ENCODE results near the gene FKBP8.

Gene FKBP8

DNA sequence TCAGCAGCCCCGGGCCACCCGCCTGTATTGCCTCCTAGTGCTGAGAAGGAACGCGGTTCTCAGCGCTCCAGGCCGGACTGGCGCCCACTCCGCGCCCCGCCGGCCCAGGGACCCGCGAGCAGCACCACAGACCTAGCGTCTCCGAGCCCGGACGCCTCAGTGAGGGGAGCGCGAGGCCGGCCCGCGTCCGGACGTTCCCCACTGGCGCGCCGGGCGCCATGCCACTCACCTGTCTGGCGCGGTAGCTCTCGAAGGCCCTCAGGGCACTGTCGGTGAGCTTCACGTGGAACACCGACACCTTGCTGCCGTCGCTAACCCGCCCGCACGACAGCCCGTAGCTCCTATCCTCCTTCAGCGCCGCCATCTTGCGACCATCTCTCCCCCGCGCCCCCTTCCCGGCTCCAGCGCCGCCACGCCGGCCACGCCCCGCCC is 21.7 kb downstream of the FKBP8 start, which contains the start of gene ELL:
Gene ELL (minus strand): TSS at position 379 of the 432 bp plus-strand sequence. CDS start 15 bp downstream, at position 364.
- DNase-seq (ENCODE audit: low read depth, low spot score), result no peak

DNA sequence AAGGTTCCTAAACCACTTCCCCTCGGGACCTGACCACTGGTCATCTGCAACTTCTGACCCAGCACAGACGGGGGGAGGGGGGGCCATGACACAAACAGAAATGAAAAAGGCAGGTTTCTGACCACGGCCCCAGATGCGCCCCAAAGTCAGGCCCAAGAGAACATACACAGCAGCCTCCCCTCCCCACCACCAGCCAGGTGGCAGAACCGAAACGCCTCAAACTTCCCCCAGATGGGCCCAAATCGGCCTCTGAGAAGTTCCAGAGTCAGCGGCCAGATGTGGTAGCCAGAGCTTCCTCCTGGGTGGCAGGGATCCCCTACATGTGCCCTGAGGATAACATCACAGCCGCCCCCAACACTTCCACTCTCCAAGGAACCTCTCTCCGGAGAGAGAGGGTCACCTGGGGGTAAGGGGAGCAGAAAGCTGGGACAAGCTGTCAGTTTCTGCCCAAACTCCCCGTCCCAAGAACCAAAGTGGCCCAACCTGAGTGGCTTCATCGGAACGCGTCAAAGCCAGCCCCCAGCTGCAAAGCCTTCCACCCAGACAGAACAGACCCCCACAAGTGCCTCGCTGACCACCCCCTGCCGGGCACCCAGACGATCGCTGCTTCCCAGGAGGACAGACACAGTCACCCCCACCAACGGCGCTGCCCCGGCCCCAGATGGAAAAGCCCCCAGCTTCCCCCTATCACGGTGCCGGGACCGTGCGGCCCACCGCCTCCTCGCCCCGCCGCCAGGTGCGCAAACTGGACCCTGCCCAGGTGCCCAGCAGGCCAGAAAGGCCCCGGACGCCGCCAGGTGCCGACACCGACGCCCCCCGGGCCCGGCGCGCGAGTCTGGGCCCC is 22.3 kb downstream of the FKBP8 start:
- peak; percentile 35 for DNase-seq (ENCODE audit: low read depth, low spot score)

DNA sequence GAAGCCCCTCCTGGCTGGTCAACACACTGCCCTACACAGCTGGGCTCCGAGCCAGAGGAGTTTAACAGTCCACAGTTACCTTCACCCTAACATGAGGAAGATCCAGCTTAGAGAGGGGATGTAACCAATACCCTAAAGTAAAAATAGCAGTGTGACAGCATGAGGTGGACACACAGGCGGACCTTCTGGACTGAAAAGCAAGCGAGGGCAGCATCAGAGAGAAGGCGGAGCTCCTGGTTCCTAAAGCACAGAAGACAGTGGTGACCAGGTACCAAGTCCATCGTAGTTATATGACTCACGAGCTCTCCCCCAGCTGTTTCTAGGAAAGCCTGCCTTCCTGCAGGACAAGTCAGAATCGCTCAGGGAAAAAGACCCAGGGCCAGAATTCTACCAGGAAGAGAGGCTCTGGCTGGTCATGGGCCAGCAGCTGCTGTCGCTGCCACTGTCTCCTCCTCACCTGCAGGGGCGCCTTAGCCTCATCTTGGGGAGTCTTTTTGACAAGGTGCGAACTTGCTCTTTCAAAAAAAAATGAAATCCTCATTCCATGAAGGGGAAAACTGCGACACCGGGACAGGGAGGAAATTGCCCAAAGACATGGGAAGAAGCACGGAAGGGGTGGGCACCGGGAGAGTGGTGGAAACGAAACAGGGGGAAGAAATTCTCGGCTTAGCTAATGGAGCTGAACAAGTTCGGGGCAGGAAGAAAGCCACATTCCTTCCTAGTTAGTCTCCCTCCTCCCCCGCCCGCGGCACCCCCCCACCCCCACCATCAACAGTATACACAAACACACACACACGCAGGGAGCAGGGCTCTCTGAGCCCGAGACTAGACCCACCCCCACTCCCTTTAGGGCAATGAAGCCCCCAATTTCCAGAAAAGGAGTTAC is 23.2 kb downstream of the FKBP8 start:
- DNase-seq (ENCODE audit: low read depth, low spot score), result peak; percentile 85

DNA sequence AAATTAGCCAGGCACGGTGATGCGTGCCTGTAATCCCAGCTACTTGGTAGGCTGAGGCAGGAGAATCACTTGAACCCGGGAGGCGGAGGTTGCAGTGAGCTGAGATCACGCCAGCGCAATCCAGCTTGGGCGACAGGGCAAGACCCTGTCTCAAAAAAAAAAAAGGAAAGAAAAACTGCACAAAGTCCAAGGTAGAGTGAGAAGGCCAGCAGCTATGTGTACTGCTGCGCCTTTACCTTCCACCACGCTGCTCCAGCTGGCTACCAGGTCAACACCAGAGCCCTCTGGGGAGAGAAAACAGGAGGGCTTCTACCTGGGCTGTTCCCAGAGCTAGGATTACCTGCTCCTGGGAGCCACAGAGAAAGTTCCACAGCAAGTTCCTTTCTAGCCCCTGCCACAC is 24.7 kb downstream of the FKBP8 start:
- no peak for DNase-seq (ENCODE audit: low read depth, low spot score)

DNA sequence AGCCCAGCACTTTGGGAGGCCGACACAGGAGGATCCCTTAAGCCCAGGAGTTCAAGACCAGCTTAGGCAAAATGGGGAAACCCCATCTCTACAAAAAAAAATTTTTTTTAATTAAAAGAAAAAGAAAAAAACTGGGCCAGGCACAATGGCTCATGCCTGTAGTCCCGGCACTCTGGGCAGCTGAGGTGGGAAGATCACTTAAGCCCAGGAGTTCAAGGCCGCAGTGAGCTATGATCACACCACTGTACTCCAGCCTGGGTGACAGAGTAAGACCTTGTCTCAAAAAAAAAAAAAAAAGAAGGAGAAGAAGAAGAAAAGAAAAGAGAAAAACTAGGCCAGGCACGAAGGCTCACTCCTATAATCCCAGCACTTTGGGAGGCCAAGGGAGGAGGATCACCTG is 25.8 kb downstream of the FKBP8 start:
- no peak for DNase-seq (ENCODE audit: low read depth, low spot score)

DNA sequence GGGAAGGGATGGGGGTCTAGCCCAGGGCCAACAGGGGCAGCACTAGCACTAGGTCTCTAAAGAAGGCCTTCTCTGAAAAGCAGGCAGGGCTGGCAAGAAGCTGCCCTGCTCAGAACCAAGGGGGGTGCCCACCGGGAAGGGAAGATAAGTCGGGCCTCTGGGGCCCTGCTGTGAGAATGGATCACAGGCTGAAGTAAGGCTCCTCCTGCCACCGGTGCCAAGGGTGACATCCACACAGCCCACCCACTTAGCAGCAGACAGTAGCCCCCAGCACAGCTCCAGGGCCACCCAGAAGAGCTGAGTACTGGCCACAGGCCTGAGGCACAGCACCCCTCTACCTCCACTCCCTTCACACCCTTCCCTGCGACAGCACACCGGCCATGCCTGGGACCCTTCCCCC is 27.4 kb downstream of the FKBP8 start:
- no peak for DNase-seq (ENCODE audit: low read depth, low spot score)

DNA sequence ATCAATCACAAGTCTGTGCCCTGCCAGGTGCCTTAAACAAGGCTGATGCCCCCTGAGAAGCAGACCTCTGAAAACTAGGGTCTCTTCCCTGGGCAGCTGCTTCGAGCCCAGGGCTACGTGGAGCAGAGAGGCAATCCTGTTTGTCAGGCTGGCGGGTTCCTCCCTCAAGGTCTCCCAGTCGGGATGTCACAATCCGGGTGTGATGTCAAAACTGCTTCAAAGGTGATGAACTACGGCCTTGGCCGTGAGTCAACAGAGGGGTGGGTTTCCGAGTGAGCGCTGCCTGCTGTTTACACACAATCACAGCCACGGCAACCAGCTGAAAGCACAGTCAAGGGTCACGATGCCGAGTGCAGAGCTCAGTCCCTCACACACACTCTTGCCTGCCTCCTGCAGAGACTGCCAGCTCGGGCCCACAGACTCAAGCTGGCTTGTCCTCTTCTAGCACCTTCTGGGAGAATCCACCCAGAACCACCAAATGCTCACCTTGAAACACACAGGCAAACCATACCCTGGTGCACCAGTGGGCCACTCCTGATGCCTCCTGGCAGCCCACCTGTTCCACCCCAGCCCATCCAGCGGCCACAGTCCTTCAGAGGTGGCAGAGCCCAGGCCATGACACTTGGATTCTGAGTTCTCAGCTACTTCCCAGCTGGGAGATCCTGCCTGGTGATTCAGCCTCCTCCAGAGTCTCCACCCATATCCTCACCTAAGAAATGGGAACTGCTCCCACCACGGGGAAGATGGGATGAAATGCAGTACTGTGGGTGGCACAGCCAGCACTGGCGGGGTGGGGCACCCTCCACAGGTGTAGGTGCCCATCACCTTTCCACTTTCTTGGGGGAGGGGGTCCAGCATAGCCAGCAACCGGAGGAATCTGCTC is 28.3 kb downstream of the FKBP8 start:
- DNase-seq (ENCODE audit: low read depth, low spot score), result peak; percentile 56

DNA sequence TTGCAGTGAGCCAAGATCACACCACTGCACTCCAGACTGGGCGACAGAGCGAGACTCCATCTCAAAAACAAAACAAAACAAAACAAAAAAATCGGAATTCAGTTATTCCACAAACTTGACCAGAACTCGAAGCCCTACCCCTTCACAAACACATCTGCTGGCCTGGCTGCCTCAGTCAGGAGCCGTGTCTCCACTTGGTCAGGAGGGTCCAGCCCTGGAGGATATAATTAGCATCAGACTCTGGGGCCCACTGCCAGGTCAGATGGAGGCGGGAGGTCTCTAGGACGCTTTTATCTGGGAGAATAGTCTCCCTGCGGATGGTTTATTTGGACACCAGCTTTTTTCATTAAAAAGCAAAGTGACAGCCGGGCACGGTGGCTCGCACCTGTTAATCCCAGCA is 29.5 kb downstream of the FKBP8 start:
- no peak for DNase-seq (ENCODE audit: low read depth, low spot score)

DNA sequence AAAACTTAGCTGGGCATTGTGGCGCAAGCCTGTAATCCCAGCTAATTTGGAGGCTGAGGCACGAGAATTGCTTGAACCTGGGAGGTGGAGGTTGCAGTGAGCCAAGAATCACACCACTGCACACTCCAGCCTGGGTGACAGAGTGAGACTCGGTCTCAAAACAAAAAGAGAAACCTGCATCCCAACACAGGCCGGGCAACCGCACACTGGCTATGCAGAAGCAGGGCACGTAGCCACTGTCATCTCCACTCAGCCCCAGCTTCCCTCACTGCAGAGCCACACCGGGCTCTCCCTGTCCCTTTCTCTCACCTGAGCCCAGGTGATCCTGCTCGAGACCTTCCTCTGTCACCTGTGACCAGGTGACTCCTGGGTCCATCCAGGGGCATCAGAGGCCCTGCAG is 33.2 kb downstream of the FKBP8 start:
- DNase-seq (ENCODE audit: low read depth, low spot score), result no peak

DNA sequence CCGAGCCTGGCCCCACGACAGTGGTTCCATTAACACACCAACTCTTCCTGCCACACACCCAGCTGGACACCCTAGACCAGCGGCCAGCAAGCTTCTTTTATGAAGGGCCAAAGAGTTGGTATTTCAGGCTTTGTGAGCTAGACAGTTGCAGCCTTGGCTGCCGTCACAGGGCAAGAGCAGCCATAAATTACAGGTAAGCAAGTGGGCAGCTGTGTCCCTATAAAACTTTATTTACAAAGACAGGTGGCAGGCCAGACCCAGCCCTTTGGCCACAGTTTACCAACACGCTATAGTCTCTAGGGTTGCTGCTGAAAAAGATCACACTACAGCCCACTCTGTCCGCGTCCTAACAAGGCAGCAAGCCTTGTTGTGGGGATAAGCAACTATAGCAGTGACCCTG is 34.8 kb downstream of the FKBP8 start:
- DNase-seq (ENCODE audit: low read depth, low spot score), result no peak

DNA sequence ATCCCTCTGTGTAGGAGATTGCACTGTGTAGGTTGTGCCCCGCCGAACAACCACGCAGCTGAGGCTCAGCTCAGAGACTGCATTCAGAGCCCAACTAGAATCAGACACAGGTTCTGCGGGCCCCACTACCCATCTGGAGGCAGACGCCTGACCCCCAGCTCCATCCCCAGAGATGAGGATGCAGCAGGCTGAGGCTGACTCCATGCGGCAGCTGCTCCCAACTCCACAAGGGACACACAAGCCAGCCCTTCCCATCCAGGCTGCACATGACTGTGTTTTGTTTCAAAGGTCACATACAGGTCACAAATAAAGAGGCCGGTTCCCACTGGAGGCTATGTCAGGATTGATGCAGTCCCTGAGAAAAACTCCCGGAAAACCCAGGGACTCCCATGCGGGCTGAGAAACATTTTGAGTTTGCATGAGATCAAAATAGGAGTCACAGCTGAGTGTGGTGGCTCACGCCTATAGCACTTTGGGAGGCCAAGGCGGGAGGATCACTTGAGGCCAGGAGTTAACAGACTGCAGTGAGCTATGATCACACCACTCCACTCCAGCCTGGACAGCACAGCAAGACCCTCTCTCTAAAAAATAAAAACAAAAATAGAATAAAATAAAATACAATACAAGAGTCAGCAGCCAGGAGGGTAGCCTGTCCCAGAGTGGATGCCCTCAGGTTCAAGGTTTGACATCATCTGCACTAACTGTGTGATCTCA is 35.5 kb downstream of the FKBP8 start:
- DNase-seq (ENCODE audit: low read depth, low spot score), result peak; percentile 23

DNA sequence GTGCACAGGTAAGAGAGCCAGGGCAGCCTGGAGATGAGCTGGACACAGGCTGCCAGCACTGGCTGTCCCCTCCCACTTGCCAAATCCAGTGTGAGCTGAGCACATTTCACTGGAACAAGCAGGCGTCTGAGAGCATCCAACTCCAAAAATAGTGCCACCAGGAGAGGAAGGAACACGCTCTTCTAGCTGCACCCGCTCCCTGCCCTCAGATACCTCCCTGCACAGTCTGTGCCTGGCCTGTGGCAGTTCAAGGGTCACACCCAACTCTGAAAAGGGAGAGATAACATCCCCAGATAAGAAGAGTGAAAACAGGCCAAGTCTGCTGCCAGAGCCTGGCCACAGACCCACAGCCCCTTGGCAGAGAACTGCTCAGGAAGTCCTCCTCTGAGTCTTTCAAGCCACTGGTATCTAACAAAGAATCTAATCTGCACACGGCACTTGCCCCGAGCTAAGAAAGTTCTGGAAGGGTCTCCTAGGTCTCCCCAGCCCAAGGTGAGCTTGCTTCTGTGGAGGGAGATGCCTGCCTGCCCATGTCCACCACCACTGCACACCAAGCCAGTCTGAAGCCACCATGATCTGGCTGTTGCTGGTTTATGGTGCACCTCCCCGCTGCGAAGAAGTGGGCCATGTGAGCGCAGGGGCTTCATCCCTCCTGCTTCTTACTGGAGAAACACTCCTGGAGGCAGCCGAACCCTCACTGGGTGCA is 36.2 kb downstream of the FKBP8 start:
- DNase-seq (ENCODE audit: low read depth, low spot score), result peak; percentile 62

DNA sequence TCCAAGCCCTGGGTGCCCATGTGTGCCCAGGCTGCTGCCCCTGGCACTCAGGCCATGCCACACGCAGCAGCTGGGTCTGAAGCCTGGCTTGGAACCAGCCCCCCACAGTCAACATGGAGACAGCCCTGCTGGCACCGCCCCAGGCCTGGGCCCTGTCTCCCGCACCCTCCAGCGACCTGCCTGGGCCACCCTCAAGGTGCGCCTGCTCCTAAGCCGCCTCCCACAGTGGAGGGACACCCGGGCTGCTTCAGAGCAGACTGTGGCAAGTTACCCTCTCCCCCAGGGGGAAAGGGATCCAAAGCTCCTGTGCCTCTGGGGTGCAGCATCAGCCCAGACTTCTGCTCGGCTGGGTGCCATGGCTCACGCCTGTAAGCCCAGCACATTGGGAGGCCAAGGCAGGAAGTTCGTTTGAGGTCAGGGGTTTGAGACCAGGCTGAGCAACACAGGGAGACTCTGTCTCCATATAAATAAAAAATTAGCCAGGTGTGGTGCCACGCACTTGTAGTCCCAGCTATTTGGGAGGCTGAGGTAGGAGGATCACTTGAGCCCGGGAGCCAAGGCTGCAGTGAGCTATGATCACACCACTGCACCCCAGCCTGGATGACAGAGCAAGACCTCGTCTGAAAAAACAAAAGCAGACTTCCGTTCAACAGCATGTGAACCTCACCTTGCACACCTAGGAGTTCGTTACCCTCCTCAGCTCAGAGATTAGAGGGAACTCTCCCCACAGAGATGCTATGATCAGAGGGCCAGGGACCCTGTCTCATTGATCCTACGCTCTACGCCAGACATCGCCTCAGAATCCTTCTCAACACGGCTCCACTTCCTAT is 37.1 kb downstream of the FKBP8 start:
- no peak for DNase-seq (ENCODE audit: low read depth, low spot score)

DNA sequence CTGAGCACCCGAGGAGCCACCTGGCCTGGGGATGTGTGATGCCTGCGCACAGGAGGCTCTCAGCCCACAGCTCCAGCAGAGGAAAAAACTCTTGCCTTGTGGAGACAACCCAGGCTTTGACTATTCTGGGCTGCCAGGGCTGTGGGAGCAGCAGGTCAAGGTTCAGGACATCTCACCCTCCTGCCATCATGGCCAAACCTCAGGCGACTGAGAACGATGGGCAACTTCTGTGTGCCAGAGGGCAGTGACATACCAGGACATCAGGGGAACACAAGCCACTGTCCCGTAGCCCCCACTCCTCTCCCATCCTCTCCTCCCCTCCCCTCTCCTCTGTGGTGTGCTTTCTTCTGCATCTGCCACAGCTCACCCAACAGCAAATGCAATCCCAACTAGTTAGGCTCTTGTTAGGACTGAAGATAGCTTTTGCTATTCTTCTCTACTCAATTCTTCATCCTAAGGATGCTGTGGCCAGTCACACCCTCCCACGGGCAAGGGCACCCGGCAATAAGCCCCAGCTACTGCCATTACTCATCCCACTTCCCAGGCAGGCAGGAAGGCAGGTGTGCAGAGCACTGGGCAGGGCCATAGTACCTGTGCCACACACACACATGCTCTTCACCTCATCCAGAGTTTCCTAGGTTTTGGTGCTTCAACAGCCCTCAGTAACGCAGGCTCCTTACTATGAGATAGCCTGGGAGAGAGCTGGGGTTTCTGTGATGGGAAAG is 38.3 kb downstream of the FKBP8 start:
- no peak for DNase-seq (ENCODE audit: low read depth, low spot score)

DNA sequence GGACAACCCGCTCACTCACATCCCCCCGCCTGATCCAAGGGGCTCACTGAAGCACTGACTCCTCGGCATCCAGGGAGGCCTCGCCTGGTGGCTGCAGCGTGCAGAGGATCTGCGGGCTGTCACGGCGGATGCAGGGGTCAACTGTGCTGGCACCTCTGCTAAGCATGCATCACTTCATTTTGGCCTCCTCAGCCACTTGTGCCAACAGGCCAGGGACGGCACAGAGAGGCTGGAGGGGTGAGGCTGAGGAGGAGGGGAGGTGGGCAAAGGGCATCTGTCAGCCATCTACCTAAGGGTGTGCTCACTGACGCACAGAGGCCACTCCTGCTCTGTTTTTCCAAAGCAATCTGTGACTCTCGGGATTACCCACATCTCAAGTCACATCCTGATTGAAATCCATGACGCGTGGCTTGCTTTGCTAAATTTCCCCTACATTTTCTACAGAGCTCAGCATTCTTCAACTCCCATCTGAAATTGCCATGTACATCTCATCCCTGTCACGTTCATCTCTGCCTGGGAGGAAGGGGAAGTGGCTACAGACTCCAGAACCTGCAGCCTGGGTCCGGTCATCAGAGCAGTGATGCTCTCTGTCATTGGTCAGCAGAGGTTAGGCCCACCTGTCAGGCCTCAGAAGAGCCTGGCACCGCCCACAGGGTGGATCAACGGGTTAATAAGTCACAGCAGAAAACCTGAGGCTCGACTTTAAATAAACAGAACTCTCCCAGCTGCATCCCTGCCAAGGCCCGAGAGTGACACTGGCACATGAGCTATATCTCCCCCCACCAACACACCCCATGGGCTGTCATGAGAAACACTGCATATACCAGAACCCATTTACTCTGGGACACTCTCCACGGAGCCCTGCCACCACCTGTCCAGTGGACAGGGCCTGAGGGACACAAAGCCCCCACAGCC is 39.1 kb downstream of the FKBP8 start:
- no peak for DNase-seq (ENCODE audit: low read depth, low spot score)

DNA sequence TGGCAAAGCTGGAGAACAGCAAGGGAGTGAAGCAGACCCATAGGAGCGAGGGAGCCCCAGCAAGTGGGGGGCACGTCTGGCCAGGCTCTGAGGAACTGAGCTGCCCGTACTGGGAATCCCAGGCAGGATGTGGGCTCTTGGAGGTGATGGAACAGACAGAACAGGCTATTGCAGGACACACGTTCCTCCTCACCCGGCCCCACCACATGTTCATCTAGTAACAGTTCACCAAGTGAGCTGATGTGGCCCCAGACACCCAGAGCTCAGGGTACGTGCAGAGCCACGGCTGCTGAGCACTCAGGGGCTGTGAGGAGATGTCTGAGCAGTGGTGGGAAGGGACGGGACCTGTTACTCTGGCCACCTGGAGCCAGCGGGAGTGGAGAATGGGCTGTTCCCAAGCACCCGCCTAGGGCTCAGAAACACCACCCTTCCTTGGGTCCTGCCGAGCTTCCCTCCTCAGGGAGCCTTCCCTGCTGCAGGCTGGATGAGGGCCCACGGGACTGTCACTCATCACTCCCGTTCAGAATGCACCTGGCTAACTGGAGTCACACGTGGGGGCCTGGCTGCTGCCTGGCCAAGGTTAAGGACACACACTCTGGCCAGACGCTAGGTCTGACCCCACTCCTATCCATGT is 39.9 kb downstream of the FKBP8 start:
- DNase-seq (ENCODE audit: low read depth, low spot score), result no peak

DNA sequence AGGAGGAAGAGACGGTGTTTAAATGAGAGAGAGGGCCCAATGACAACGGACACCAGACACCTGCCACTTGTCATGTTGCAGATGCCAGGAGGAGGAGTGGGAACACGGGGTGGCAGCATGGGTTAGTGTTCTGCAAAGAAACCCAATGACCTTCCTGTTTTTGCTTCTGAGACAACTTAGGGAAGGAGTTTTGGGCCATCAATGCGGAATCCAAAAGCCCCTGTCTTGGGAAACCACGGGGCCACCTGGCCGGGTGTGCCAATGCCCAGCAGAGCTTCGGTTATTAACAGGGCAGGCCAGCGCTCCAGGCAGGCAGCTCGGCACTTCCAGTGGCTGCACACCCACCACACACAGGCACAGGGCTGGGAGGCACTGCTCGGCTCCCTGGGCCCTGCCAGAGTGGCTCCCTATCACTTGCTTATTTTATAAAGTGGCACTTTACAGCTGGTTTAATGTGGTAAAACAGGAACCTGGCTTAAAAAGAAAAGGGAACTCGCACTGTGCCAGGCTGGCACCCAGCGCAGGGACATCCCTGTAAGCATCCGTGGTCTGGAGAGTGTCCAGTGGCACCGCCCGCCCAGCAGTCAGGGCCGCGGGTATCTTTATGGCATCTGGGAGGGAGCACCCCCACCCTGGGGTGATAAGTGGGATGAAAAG is 40.6 kb downstream of the FKBP8 start:
- no peak for DNase-seq (ENCODE audit: low read depth, low spot score)

Measured in ELF-1 (cell line).